Stimulated activated CD4-positive, alpha-beta T cell treated with anti-CD3 and anti-CD28 coated beads, Interleukin-1b, Interleukin-23, amount 100 ng/mL, for 4 hours (primary cell): ENCODE measurements around the gene SH3RF3.

Experiments used
- DNase-seq, 2 donors: peaks; one replicate each; pipeline ENCODE4 v3.0.0-alpha.2; 2020; ENCODE audit warnings: low read depth in 2 of 2

The SH3RF3 gene

GRCh38 chr2:109282865-109283264 lies 153.9 kb downstream of the SH3RF3 start:
- DNase-seq = no peak

GRCh38 chr2:109284826-109285225 lies 155.8 kb downstream of the SH3RF3 start:
- no peak for DNase-seq

- no peak for DNase-seq
Observed at GRCh38 chr2:109285244-109285651, 156.2 kb downstream of the SH3RF3 start.

GRCh38 chr2:109287413-109287812 lies 158.4 kb downstream of the SH3RF3 start:
- DNase-seq = no peak

- no peak for DNase-seq
Observed at GRCh38 chr2:109287838-109288237, 158.8 kb downstream of the SH3RF3 start.

- no peak for DNase-seq
Observed at GRCh38 chr2:109288544-109289368, 159.8 kb downstream of the SH3RF3 start.

GRCh38 chr2:109289504-109290222 lies 160.7 kb downstream of the SH3RF3 start:
- DNase-seq = no peak

- DNase-seq = no peak
Observed at GRCh38 chr2:109290887-109291643, 162.1 kb downstream of the SH3RF3 start.

- no peak for DNase-seq
Observed at GRCh38 chr2:109292386-109292785, 163.4 kb downstream of the SH3RF3 start.

GRCh38 chr2:109293663-109294062 lies 164.7 kb downstream of the SH3RF3 start:
- no peak for DNase-seq

GRCh38 chr2:109294523-109294922 lies 165.5 kb downstream of the SH3RF3 start:
- no peak for DNase-seq

- DNase-seq = no peak
Observed at GRCh38 chr2:109295070-109295780, 166.2 kb downstream of the SH3RF3 start.

GRCh38 chr2:109295781-109296117 lies 166.7 kb downstream of the SH3RF3 start:
- no peak for DNase-seq

- DNase-seq = no peak
Observed at GRCh38 chr2:109297566-109298490, 168.8 kb downstream of the SH3RF3 start.

- DNase-seq = no peak
Observed at GRCh38 chr2:109298851-109299250, 169.8 kb downstream of the SH3RF3 start.

GRCh38 chr2:109299536-109299935 lies 170.5 kb downstream of the SH3RF3 start:
- DNase-seq = no peak

- DNase-seq = no peak
Observed at GRCh38 chr2:109300582-109300981, 171.6 kb downstream of the SH3RF3 start.

- no peak for DNase-seq
Observed at GRCh38 chr2:109301746-109302145, 172.7 kb downstream of the SH3RF3 start.

- no peak for DNase-seq
Observed at GRCh38 chr2:109302319-109302718, 173.3 kb downstream of the SH3RF3 start.

GRCh38 chr2:109304242-109304641 lies 175.2 kb downstream of the SH3RF3 start:
- DNase-seq = no peak
